GM23338 (cell line): ENCODE measurements around the gene OR2J3. TPM values are rescaled to one million over a fixed set of nuclear protein-coding genes. Genes with fewer than 3 reads are reported as not detected.

Experiments used
- ATAC-seq: fragments of 200-7000 bp; cut with Tn5 transposase; 3 replicates; pipeline ENCODE4 v1.9.1; 2020
- DNase-seq: peaks from one replicate; pipeline ENCODE4 v3.0.0-alpha.2; 2015; ENCODE audit warnings: low spot score
- H2AFZ ChIP-seq: fragments of 200-600 bp; sonication (generic); 2 replicates; pipeline ENCODE4 v1.8.0; 2016; ENCODE audit warnings: antibody characterized with exemption, mild to moderate bottlenecking, moderate library complexity
- H3F3A ChIP-seq: fragments of 200-600 bp; sonication (generic); replicated peaks from 2 replicates; pipeline ENCODE4 v1.8.0; 2017; ENCODE audit warnings: antibody characterized with exemption, mixed run types, low read depth
- H3K27ac ChIP-seq: fragments of 200-600 bp; sonication (generic); 2 replicates; pipeline ENCODE4 v1.6.1; 2016; ENCODE audit warnings: low read depth
- H3K27me3 ChIP-seq: fragments of 200-600 bp; sonication (generic); 2 replicates; pipeline ENCODE4 v1.8.0; 2016; ENCODE audit warnings: mild to moderate bottlenecking, mixed run types, moderate library complexity; ENCODE audit not compliant: insufficient read depth
- H3K36me3 ChIP-seq: fragments of 200-600 bp; sonication (generic); 2 replicates; pipeline ENCODE4 v1.8.0; 2016; ENCODE audit warnings: mild to moderate bottlenecking; ENCODE audit not compliant: insufficient read depth
- H3K4me1 ChIP-seq: fragments of 200-600 bp; sonication (generic); 2 replicates; pipeline ENCODE4 v1.8.0; 2016; ENCODE audit warnings: mild to moderate bottlenecking, moderate library complexity; ENCODE audit not compliant: insufficient read depth
- H3K4me2 ChIP-seq: fragments of 200-600 bp; sonication (generic); 2 replicates; pipeline ENCODE4 v1.7.1; 2017; ENCODE audit warnings: mixed run types
- H3K4me3 ChIP-seq: fragments of 200-600 bp; sonication (generic); 2 replicates; pipeline ENCODE4 v1.6.1; 2016; ENCODE audit warnings: mixed run types
- H3K79me2 ChIP-seq: fragments of 200-600 bp; sonication (generic); replicated peaks from 2 replicates; pipeline ENCODE4 v1.8.0; 2017; ENCODE audit warnings: mild to moderate bottlenecking; ENCODE audit not compliant: insufficient read depth
- H3K9me2 ChIP-seq: fragments of 200-600 bp; sonication (generic); 2 replicates; pipeline ENCODE4 v1.8.0; 2017; ENCODE audit not compliant: insufficient read depth
- H4K20me1 ChIP-seq: fragments of 200-600 bp; sonication (generic); replicated peaks from 2 replicates; pipeline ENCODE4 v1.8.0; 2017; ENCODE audit warnings: mild to moderate bottlenecking; ENCODE audit not compliant: insufficient read depth
- H3K27ac Mint-ChIP-seq: 2 replicates; pipeline ENCODE4 v1.8.0; 2020; ENCODE audit warnings: inconsistent platforms, mild to moderate bottlenecking, moderate library complexity, mixed read lengths
- H3K27me3 Mint-ChIP-seq: 3 replicates; pipeline ENCODE4 v1.8.0; 2022; ENCODE audit warnings: low read depth, mild to moderate bottlenecking, moderate library complexity, mixed read lengths, inconsistent platforms; ENCODE audit not compliant: insufficient read depth, poor library complexity
- H3K36me3 Mint-ChIP-seq: 3 replicates; pipeline ENCODE4 v1.8.0; 2021; ENCODE audit warnings: low read depth, mild to moderate bottlenecking, inconsistent platforms, moderate library complexity, mixed read lengths
- H3K4me1 Mint-ChIP-seq: 3 replicates; pipeline ENCODE4 v1.8.0; 2020; ENCODE audit warnings: mild to moderate bottlenecking, inconsistent platforms, mixed read lengths
- H3K4me3 Mint-ChIP-seq: 3 replicates; pipeline ENCODE4 v1.8.0; 2021; ENCODE audit warnings: moderate library complexity, mild to moderate bottlenecking, inconsistent platforms, mixed read lengths
- H3K9me3 Mint-ChIP-seq: 3 replicates; pipeline ENCODE4 v1.8.0; 2020; ENCODE audit warnings: moderate library complexity, mild to moderate bottlenecking, inconsistent platforms, mixed read lengths
- CTCF ChIP-seq, 2 experiments: fragments of 200-600 bp in 1 of 2; sonication (generic) in 1 of 2; conservative IDR thresholded peaks; 2 replicates each; pipeline versions ENCODE4 v1.5.1 to v1.6.1; 2016 to 2017; ENCODE audit warnings: antibody characterized with exemption in 2 of 2, low read depth in 2 of 2, mild to moderate bottlenecking in 2 of 2, moderate library complexity in 1 of 2
- EZH2phosphoT487 ChIP-seq: fragments of 200-600 bp; sonication (generic); IDR thresholded peaks from one replicate; pipeline ENCODE4 v1.8.1; 2018; ENCODE audit warnings: antibody characterized with exemption; ENCODE audit not compliant: unreplicated experiment
- JUNB ChIP-seq: IDR thresholded peaks from one replicate; pipeline ENCODE4 v1.6.1; 2016; ENCODE audit warnings: antibody characterized with exemption; ENCODE audit not compliant: unreplicated experiment
- NANOG ChIP-seq: IDR thresholded peaks from 2 replicates; pipeline ENCODE4 v1.6.1; 2016; ENCODE audit warnings: antibody characterized with exemption, borderline replicate concordance
- POLR2AphosphoS5 ChIP-seq: IDR thresholded peaks from 2 replicates; pipeline ENCODE4 v1.6.1; 2016; ENCODE audit warnings: antibody characterized with exemption, low read depth
- STAT1 ChIP-seq: IDR thresholded peaks from one replicate; pipeline ENCODE4 v1.6.1; 2016; ENCODE audit warnings: antibody characterized with exemption; ENCODE audit not compliant: unreplicated experiment
- ZNF114 ChIP-seq: fragments of 250-450 bp; sonication (Bioruptor Pico); IDR thresholded peaks from 2 replicates; pipeline ENCODE4 v1.5.0; 2020; ENCODE audit warnings: mild to moderate bottlenecking, moderate library complexity
- ZNF331 ChIP-seq: fragments of 250-450 bp; sonication (Bioruptor Pico); IDR thresholded peaks from 2 replicates; pipeline ENCODE4 v1.5.0; 2020; ENCODE audit warnings: low read depth, mild to moderate bottlenecking, moderate library complexity
- polyA plus RNA-seq: library from polyadenylated mRNA; unstranded; fragments of >200 nt; fragmentation: Nextera tagmentation; extraction: Ambion mirVana; gene quantifications from 2 replicates; pipeline ENCODE4 v1.2.1, GENCODE V29; 2016
- total RNA-seq: library from RNA; depleted of rRNA; stranded (reverse); fragments of >200 nt; shearing (Covaris generic); gene quantifications from 2 replicates; pipeline ENCODE4 v1.2.3, GENCODE V29; 2014
- TF ChIP-seq, protein P1 (sequence below): IDR thresholded peaks from one replicate; pipeline ENCODE4 v1.6.1; 2018; ENCODE audit warnings: antibody characterized with exemption; ENCODE audit not compliant: unreplicated experiment
- TF ChIP-seq, protein P2 (sequence below): IDR thresholded peaks from 2 replicates; pipeline ENCODE4 v1.6.1; 2016; ENCODE audit warnings: antibody characterized with exemption

Gene OR2J3
- total and polyA plus RNA-seq, 2 experiments from 2014 or later, result 0.35 TPM; not detected in 1

GRCh38 chr6:29082457-29082856 is 25.4 kb upstream of the OR2J3 start:
- no peaks in the 10 kb centered on the region for H3K79me2 ChIP-seq
- DNase-seq, result no peak
- H3K4me3 Mint-ChIP-seq, result no peak overlapping the region
- H3K4me1 ChIP-seq, result no peaks in the 10 kb centered on the region
- H3K9me2 ChIP-seq, result peaks cover under 1% of the 10 kb centered on the region; the same call in 1 of the 2 replicates
- no peaks in the 10 kb centered on the region for H3K27me3 ChIP-seq
- H3K27me3 Mint-ChIP-seq, result peaks cover 4% of the 10 kb centered on the region
- no peaks in the 10 kb centered on the region for H3K36me3 ChIP-seq
- H3K4me1 Mint-ChIP-seq, result no peaks in the 10 kb centered on the region
- H3F3A ChIP-seq, result no peaks in the 10 kb centered on the region
- TF ChIP-seq ZNF331, result no peak
- TF ChIP-seq, protein P1, sequence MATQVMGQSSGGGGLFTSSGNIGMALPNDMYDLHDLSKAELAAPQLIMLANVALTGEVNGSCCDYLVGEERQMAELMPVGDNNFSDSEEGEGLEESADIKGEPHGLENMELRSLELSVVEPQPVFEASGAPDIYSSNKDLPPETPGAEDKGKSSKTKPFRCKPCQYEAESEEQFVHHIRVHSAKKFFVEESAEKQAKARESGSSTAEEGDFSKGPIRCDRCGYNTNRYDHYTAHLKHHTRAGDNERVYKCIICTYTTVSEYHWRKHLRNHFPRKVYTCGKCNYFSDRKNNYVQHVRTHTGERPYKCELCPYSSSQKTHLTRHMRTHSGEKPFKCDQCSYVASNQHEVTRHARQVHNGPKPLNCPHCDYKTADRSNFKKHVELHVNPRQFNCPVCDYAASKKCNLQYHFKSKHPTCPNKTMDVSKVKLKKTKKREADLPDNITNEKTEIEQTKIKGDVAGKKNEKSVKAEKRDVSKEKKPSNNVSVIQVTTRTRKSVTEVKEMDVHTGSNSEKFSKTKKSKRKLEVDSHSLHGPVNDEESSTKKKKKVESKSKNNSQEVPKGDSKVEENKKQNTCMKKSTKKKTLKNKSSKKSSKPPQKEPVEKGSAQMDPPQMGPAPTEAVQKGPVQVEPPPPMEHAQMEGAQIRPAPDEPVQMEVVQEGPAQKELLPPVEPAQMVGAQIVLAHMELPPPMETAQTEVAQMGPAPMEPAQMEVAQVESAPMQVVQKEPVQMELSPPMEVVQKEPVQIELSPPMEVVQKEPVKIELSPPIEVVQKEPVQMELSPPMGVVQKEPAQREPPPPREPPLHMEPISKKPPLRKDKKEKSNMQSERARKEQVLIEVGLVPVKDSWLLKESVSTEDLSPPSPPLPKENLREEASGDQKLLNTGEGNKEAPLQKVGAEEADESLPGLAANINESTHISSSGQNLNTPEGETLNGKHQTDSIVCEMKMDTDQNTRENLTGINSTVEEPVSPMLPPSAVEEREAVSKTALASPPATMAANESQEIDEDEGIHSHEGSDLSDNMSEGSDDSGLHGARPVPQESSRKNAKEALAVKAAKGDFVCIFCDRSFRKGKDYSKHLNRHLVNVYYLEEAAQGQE, result no peak
- TF ChIP-seq NANOG, result no peak
- TF ChIP-seq JUNB, result no peak
- TF ChIP-seq EZH2phosphoT487, result no peak
- TF ChIP-seq POLR2AphosphoS5, result no peak
- TF ChIP-seq ZNF114 (CRISPR knock-in tag), result no peak
- no peak for TF ChIP-seq STAT1
- TF ChIP-seq, protein P2, sequence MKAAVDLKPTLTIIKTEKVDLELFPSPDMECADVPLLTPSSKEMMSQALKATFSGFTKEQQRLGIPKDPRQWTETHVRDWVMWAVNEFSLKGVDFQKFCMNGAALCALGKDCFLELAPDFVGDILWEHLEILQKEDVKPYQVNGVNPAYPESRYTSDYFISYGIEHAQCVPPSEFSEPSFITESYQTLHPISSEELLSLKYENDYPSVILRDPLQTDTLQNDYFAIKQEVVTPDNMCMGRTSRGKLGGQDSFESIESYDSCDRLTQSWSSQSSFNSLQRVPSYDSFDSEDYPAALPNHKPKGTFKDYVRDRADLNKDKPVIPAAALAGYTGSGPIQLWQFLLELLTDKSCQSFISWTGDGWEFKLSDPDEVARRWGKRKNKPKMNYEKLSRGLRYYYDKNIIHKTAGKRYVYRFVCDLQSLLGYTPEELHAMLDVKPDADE, result no peak
- H3K36me3 Mint-ChIP-seq, result no peaks in the 10 kb centered on the region
- no peaks in the 10 kb centered on the region for H4K20me1 ChIP-seq
- no peak overlapping the region for H3K27ac Mint-ChIP-seq
- H3K27ac ChIP-seq, result no peak overlapping the region
- no peak overlapping the region for H2AFZ ChIP-seq
- no peak for ATAC-seq
- no peak overlapping the region for H3K4me3 ChIP-seq
- H3K9me3 Mint-ChIP-seq, result no peaks in the 10 kb centered on the region; the same call in 2 of the 3 replicates
- H3K4me2 ChIP-seq, result no peak overlapping the region

DNA sequence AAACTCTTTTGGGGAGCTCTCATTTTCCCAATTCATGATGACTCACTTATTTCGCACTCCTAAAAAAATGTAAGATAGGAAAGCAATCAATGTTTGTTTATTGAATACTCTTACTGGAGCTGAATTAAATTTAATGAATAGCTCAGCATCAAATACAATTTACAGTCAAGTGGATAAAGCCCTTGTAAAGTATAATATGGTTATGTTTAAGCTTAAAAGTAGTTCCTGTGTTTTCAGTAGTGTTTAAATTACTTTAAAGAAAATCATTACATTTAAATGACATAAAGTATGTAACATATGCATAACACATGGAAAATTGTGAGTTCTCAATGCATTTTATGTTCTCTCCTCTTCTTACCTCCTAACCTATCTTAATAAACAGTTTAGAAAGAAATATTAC is 20.6 kb upstream of the OR2J3 start, which contains the start of gene OR2B3:
TSS of gene OR2B3 (minus strand) at position 101 of the 400 bp plus-strand sequence. CDS start at position 36, 65 bp downstream.
- Histone ChIP-seq H3K27ac (no peak within 1 kb of the TSS), H2AFZ (no peak within 1 kb of the TSS), H3K36me3 (no peaks in the 10 kb centered on the region), H3F3A (no peaks in the 10 kb centered on the region), H3K4me1 (no peaks in the 10 kb centered on the region), H4K20me1 (no peaks in the 10 kb centered on the region), H3K4me2 (no peak within 1 kb of the TSS), H3K9me2 (no peaks in the 10 kb centered on the region; the same call in 1 of the 2 replicates), H3K79me2 (no peaks in the 10 kb centered on the region), H3K4me3 (no peak within 1 kb of the TSS), H3K27me3 (no peaks in the 10 kb centered on the region)
- Mint-ChIP-seq H3K4me1 (no peaks in the 10 kb centered on the region), H3K9me3 (no peaks in the 10 kb centered on the region; the same call in 2 of the 3 replicates), H3K36me3 (no peaks in the 10 kb centered on the region), H3K27me3 (peaks cover 4% of the 10 kb centered on the region), H3K4me3 (no peak within 1 kb of the TSS), H3K27ac (no peak within 1 kb of the TSS)
- DNase-seq, result no peak
- ATAC-seq, result no peak
- TF ChIP-seq POLR2AphosphoS5 (no peak), JUNB (no peak), NANOG (no peak), CTCF (conservative IDR thresholded peaks at IDR 0.05; ENCODE audit: low read depth in 2 of 2) (no peak), STAT1 (no peak), EZH2phosphoT487 (no peak)
- TF ChIP-seq, protein P2, result no peak
- TF ChIP-seq, protein P1, result no peak
